ENCODE measurements around the gene ZNF217.
"Not testable (repeated sequence)": the region's sequence is repeated elsewhere in the genome, so short reads cannot be mapped to it uniquely, and the experiment has no call there.

ZNF217 gene

DNA sequence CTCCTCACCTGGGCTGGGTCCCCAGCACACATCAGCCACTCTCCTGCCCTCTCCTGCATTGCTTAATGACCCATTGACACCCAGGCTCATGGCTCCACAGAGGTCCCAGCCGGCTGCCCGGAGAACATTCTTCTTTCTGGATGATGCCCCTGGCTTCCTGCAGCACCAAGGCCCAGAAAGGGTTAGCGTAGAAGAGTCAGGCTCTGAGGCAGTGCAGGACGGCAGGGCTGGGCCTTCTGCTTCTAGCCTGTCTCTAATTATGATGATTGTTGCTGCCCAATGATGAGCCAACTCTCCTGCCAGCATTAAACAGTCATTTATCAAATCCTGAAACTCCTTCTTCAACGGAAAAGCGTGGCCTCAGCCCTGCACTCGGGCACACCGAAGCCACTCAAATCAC lies 66.4 kb downstream of the ZNF217 start:
- TF ChIP-seq, protein P1, sequence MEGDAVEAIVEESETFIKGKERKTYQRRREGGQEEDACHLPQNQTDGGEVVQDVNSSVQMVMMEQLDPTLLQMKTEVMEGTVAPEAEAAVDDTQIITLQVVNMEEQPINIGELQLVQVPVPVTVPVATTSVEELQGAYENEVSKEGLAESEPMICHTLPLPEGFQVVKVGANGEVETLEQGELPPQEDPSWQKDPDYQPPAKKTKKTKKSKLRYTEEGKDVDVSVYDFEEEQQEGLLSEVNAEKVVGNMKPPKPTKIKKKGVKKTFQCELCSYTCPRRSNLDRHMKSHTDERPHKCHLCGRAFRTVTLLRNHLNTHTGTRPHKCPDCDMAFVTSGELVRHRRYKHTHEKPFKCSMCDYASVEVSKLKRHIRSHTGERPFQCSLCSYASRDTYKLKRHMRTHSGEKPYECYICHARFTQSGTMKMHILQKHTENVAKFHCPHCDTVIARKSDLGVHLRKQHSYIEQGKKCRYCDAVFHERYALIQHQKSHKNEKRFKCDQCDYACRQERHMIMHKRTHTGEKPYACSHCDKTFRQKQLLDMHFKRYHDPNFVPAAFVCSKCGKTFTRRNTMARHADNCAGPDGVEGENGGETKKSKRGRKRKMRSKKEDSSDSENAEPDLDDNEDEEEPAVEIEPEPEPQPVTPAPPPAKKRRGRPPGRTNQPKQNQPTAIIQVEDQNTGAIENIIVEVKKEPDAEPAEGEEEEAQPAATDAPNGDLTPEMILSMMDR (IDR thresholded peaks at IDR 0.05), result no peak
- H2AFZ ChIP-seq, result no peak overlapping the region

DNA sequence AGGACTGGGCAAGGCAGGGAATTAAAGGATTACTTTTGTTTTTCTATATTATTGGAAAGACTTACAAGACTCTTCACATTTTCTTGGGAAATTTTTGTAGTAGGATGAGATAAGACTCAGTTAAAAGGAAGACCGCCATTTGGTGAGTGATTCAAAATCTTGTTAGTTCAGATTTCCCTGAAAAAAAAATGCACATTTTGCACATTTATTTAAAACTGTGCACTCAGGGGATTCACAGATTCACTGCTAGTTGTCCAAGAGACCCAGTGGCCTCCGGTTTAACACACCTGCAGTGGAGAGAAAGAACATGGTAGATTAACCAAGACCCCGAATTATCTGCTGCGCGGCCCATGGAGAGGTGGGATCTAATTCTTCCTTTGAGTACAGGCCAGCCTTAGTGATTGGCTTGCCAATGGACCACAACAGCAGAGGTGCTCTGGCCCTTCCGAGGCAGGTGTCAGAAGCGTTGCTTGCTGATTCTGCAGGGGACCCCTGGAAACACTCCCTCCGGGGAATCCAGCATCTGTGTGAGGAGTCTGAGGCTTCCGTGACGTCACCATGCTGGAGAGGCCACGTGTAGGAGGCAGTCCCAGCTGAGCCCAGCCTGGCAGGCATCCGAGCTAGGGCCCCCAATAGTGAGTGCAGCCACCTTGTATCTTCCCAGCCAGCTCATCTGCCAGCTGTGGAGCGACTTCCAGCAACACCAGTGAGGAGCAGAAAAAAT lies 68.9 kb downstream of the ZNF217 start:
- H3K27ac ChIP-seq, result no peak overlapping the region
- no peak overlapping the region for H3K9ac ChIP-seq
- no peak overlapping the region for H3K4me3 ChIP-seq (ENCODE audit: low read depth, low read length)
- no peaks in the 10 kb centered on the region for H3K4me1 ChIP-seq
- H3K4me2 ChIP-seq (ENCODE audit: low read length), result no peak overlapping the region
- TF ChIP-seq, protein P1 (IDR thresholded peaks at IDR 0.05), result no peak
- H3K36me3 ChIP-seq (ENCODE audit: control insufficient read depth, insufficient read depth, low read length), result no peaks in the 10 kb centered on the region
- H2AFZ ChIP-seq, result no peak overlapping the region
- no peaks in the 10 kb centered on the region for H3K9me3 ChIP-seq (ENCODE audit: control insufficient read depth, low read length)
- H3K79me2 ChIP-seq, result no peaks in the 10 kb centered on the region
- no peaks in the 10 kb centered on the region for H3K27me3 ChIP-seq (ENCODE audit: control insufficient read depth, insufficient read depth, low read length)

More for the DNA sequence above, 66.4 kb downstream of the ZNF217 start:
- Histone ChIP-seq H3K4me2 (ENCODE audit: low read length) (no peak overlapping the region), H3K27ac (no peak overlapping the region), H3K79me2 (no peaks in the 10 kb centered on the region), H3K9ac (no peak overlapping the region), H3K27me3 (ENCODE audit: control insufficient read depth, insufficient read depth, low read length) (no peaks in the 10 kb centered on the region), H3K9me3 (ENCODE audit: control insufficient read depth, low read length) (no peaks in the 10 kb centered on the region), H3K4me1 (no peaks in the 10 kb centered on the region), H3K36me3 (ENCODE audit: control insufficient read depth, insufficient read depth, low read length) (no peaks in the 10 kb centered on the region), H3K4me3 (ENCODE audit: low read depth, low read length) (no peak overlapping the region)

DNA sequence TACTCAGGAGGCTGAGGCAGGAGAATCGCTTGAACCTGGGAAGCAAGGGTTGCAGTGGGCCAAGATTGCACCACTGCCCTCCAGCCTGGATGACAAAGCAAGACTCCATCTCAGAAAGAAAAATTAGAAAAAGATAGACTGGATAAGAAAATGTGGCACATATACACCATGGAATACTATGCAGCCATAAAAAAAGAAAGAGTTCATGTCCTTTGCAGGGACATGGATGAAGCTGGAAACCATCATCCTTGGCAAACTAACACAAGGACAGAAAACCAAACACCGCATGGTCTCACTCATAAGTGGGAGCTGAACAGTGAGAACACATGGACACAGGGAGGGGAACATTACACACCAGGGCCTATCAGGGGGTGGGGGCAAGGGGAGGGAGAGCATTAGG lies 70.0 kb downstream of the ZNF217 start:
- H3K4me1 ChIP-seq; H3K4me3 ChIP-seq (ENCODE audit: low read depth, low read length); H3K9me3 ChIP-seq (ENCODE audit: control insufficient read depth, low read length); H3K4me2 ChIP-seq (ENCODE audit: low read length); H3K27ac ChIP-seq; H3K79me2 ChIP-seq; H3K36me3 ChIP-seq (ENCODE audit: control insufficient read depth, insufficient read depth, low read length); H3K9ac ChIP-seq; H3K27me3 ChIP-seq (ENCODE audit: control insufficient read depth, insufficient read depth, low read length); H2AFZ ChIP-seq: not testable (repeated sequence)

DNA sequence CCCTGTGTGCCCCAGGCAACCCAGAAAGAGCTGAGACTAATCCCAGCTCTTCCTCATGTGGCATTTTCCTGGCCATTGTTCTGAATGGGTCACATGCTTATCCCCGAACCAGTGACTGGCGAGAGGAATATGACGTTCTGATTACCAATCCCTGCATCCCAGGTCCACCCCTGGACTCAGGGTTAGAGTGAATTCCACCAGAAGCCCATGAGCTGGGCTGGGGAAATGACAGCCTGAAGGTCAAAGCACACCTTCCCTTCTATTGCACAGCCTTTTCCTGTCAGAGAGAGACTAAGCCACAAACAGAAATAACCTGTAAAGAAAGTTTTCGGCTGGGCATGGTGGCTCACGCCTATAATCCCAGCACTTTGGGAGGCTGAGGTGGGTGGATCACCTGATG lies 70.9 kb downstream of the ZNF217 start:
- Histone ChIP-seq H3K9me3 (ENCODE audit: control insufficient read depth, low read length) (no peaks in the 10 kb centered on the region), H3K79me2 (no peaks in the 10 kb centered on the region)
- TF ChIP-seq, protein P1 (IDR thresholded peaks at IDR 0.05), result no peak

DNA sequence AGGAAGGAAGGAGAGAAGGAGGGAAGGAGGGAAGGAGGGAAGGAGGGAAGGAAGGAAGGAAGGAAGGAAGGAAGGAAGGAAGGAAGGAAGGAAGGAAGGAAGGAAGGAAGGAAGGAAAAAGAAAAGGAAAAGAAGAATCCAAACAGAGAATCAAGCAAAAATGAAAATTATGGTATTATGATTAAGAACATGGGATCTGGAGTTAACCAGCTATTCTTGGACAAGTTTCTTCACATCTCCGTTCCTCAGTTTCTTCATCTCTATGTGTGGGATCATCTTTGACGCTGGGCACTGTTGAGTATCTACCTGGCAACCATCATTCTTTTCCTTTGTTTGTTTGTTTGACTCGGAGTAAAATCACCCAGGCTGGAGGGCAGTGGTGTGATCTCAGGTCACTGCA lies 71.6 kb downstream of the ZNF217 start:
- H3K36me3 ChIP-seq (ENCODE audit: control insufficient read depth, insufficient read depth, low read length), result no peaks in the 10 kb centered on the region
- no peak overlapping the region for H2AFZ ChIP-seq
- no peaks in the 10 kb centered on the region for H3K27me3 ChIP-seq (ENCODE audit: control insufficient read depth, insufficient read depth, low read length)
- H3K9ac ChIP-seq, result no peak overlapping the region
- H3K27ac ChIP-seq, result no peak overlapping the region
- H3K79me2 ChIP-seq, result no peaks in the 10 kb centered on the region
- no peak overlapping the region for H3K4me2 ChIP-seq (ENCODE audit: low read length)
- TF ChIP-seq, protein P1 (IDR thresholded peaks at IDR 0.05), result no peak
- H3K4me1 ChIP-seq, result no peaks in the 10 kb centered on the region
- H3K4me3 ChIP-seq (ENCODE audit: low read depth, low read length), result no peak overlapping the region
- H3K9me3 ChIP-seq (ENCODE audit: control insufficient read depth, low read length), result no peaks in the 10 kb centered on the region

More for the DNA sequence above, 70.9 kb downstream of the ZNF217 start:
- H2AFZ ChIP-seq, result no peak overlapping the region
- no peaks in the 10 kb centered on the region for H3K36me3 ChIP-seq (ENCODE audit: control insufficient read depth, insufficient read depth, low read length)
- no peaks in the 10 kb centered on the region for H3K4me1 ChIP-seq
- no peaks in the 10 kb centered on the region for H3K27me3 ChIP-seq (ENCODE audit: control insufficient read depth, insufficient read depth, low read length)
- H3K4me2 ChIP-seq (ENCODE audit: low read length), result no peak overlapping the region
- no peak overlapping the region for H3K9ac ChIP-seq
- no peak overlapping the region for H3K27ac ChIP-seq
- H3K4me3 ChIP-seq (ENCODE audit: low read depth, low read length), result no peak overlapping the region

DNA sequence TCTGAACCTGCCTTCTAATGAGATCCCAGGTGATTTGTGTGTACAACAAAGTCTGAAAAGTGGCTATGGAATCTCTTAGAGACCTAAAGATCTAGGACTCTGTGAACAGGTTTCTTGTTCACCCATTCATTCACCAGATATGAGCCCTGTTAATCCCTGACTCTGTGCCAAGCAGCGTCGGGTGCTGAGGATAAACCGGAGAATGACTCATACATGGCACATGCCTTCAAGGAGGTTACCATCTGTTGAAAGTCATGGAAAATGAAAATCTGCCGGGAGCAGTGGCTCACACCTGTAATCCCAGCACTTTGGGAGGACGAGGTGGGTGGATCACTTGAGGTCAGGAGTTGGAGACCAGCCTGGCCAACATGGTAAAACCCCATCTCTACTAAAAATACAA lies 72.2 kb downstream of the ZNF217 start:
- not testable (repeated sequence) for H2AFZ ChIP-seq; H3K27ac ChIP-seq; H3K4me2 ChIP-seq (ENCODE audit: low read length); H3K79me2 ChIP-seq; H3K36me3 ChIP-seq (ENCODE audit: control insufficient read depth, insufficient read depth, low read length); H3K9me3 ChIP-seq (ENCODE audit: control insufficient read depth, low read length); H3K4me3 ChIP-seq (ENCODE audit: low read depth, low read length); H3K9ac ChIP-seq; H3K27me3 ChIP-seq (ENCODE audit: control insufficient read depth, insufficient read depth, low read length); H3K4me1 ChIP-seq
